Endothelial cell of umbilical vein (primary cell): ENCODE measurements around the gene PNPLA2. TPM values are rescaled to one million over a fixed set of nuclear protein-coding genes. Genes with fewer than 3 reads are reported as not detected.

Experiments
- BruUV-seq: library from RNA; stranded (reverse); fragments of 400-500 nt; replicated peaks from 2 replicates; lab custom pipeline; 2021; lab: Mats Ljungman, UMichigan
- CTCF ChIA-PET: fragments of 300-600, 350-600 bp; sonication (Branson Sonifier 250); formaldehyde crosslinking; loops from one replicate; lab custom pipeline; 2021; ENCODE audit warnings: antibody characterized with exemption, inconsistent platforms; lab: Charles Lee
- POLR2A ChIA-PET: fragments of 300-600, 350-600 bp; sonication (Branson Sonifier 250); formaldehyde crosslinking; loops from one replicate; lab custom pipeline; 2021; ENCODE audit warnings: antibody characterized with exemption, inconsistent platforms; lab: Charles Lee
- DNase-seq: peaks from one replicate; pipeline ENCODE4 v3.0.0-alpha.2; 2011; ENCODE audit warnings: low read depth, low spot score
- FAIRE-seq: peaks from 2 replicates; lab custom pipeline; 2011; peaks lifted over from hg19 to GRCh38; lab: Jason Lieb, UNC
- H2AFZ ChIP-seq: 2 replicates; pipeline ENCODE4 v1.6.0; 2012; ENCODE audit warnings: low read depth, low read length, control low read depth, inconsistent platforms
- H3K27ac ChIP-seq: 2 replicates; pipeline ENCODE4 v1.5.1; 2011; ENCODE audit warnings: low read depth, mild to moderate bottlenecking, control low read depth, low read length, moderate library complexity; ENCODE audit not compliant: insufficient read depth
- H3K27me3 ChIP-seq, 2 experiments: 2 replicates each; pipeline versions ENCODE4 v1.6.0 to v1.6.1; 2011; ENCODE audit warnings: low read length in 2 of 2, mixed read lengths in 1 of 2; ENCODE audit not compliant: control insufficient read depth in 2 of 2, insufficient read depth in 2 of 2
- H3K36me3 ChIP-seq, 2 experiments: 2 replicates in 1 of 2; 3 replicates in 1 of 2; pipeline ENCODE4 v1.5.1; 2011; ENCODE audit warnings: low read length in 2 of 2, mild to moderate bottlenecking in 1 of 2, moderate library complexity in 1 of 2; ENCODE audit not compliant: control insufficient read depth in 2 of 2, insufficient read depth in 2 of 2; ENCODE audit errors: extremely low read depth in 1 of 2
- H3K4me1 ChIP-seq: 3 replicates; pipeline ENCODE4 v1.5.1; 2011; ENCODE audit warnings: mild to moderate bottlenecking, low read length; ENCODE audit not compliant: control insufficient read depth, insufficient read depth; ENCODE audit errors: extremely low read depth
- H3K4me2 ChIP-seq: 2 replicates; pipeline ENCODE4 v1.6.1; 2011; ENCODE audit warnings: low read length, control low read depth, mixed read lengths; ENCODE audit not compliant: insufficient read depth
- H3K4me3 ChIP-seq, 3 experiments: fragments of 200-600 bp in 1 of 3; sonication (generic), shearing (Covaris generic) in 1 of 3; replicated peaks in 1 of 3; 2 replicates each; pipeline ENCODE4 v1.5.1; 2011 to 2016; ENCODE audit warnings: control low read depth in 3 of 3, low read length in 3 of 3, mild to moderate bottlenecking in 2 of 3, inconsistent platforms in 1 of 3, low read depth in 1 of 3, moderate library complexity in 1 of 3; ENCODE audit not compliant: insufficient read depth in 1 of 3
- H3K79me2 ChIP-seq: 2 replicates; pipeline ENCODE4 v1.6.0; 2012; ENCODE audit warnings: low read length, inconsistent platforms; ENCODE audit not compliant: control insufficient read depth, insufficient read depth
- H3K9ac ChIP-seq: replicated peaks from 2 replicates; pipeline ENCODE3; 2011; ENCODE audit warnings: low read length, control low read depth; ENCODE audit not compliant: insufficient read depth; ENCODE audit errors: extremely low read depth
- H3K9me1 ChIP-seq: replicated peaks from 3 replicates; pipeline ENCODE4 v1.6.0; 2011; ENCODE audit warnings: mild to moderate bottlenecking, low read length; ENCODE audit not compliant: control insufficient read depth, insufficient read depth; ENCODE audit errors: extremely low read depth
- H3K9me3 ChIP-seq: replicated peaks from 2 replicates; pipeline ENCODE4 v1.5.1; 2012; ENCODE audit warnings: low read length, inconsistent platforms; ENCODE audit not compliant: control insufficient read depth, insufficient read depth
- H4K20me1 ChIP-seq: replicated peaks from 2 replicates; pipeline ENCODE3; 2011; ENCODE audit warnings: mild to moderate bottlenecking, low read length; ENCODE audit not compliant: control insufficient read depth, insufficient read depth; ENCODE audit errors: extremely low read depth
- CTCF ChIP-seq, 2 donors: IDR thresholded peaks; 1 replicate in 1 of 2; 2 replicates in 1 of 2; pipeline ENCODE4 v1.5.1; 2011; ENCODE audit warnings: low read length in 2 of 2, mild to moderate bottlenecking in 2 of 2, moderate library complexity in 2 of 2, control low read depth in 1 of 2, inconsistent platforms in 1 of 2, low read depth in 1 of 2; ENCODE audit not compliant: insufficient read depth in 1 of 2; ENCODE audit errors: extremely low read depth in 1 of 2
- EZH2 ChIP-seq: IDR thresholded peaks from 2 replicates; pipeline ENCODE4 v1.6.1; 2012; ENCODE audit warnings: borderline replicate concordance, low read depth, mild to moderate bottlenecking, moderate library complexity, low read length, inconsistent platforms; ENCODE audit not compliant: severe bottlenecking
- FOS ChIP-seq: IDR thresholded peaks from 2 replicates; pipeline ENCODE4 v1.6.1; 2011; ENCODE audit warnings: mild to moderate bottlenecking, low read length, moderate library complexity, borderline replicate concordance; ENCODE audit not compliant: insufficient read depth
- GATA2 ChIP-seq: IDR thresholded peaks from 2 replicates; pipeline ENCODE4 v1.7.0; 2011; ENCODE audit warnings: low read depth, mild to moderate bottlenecking, moderate library complexity, mixed read lengths, low read length; ENCODE audit not compliant: insufficient read length, insufficient read depth
- JUN ChIP-seq: IDR thresholded peaks from 2 replicates; pipeline ENCODE4 v1.6.1; 2011; ENCODE audit warnings: borderline replicate concordance, low read depth; ENCODE audit not compliant: insufficient read length, insufficient read depth
- MAX ChIP-seq: IDR thresholded peaks from 2 replicates; pipeline ENCODE4 v1.6.1; 2011; ENCODE audit not compliant: insufficient read depth, insufficient read length
- MYC ChIP-seq: IDR thresholded peaks from one replicate; pipeline ENCODE4 v1.6.1; 2011; ENCODE audit warnings: mild to moderate bottlenecking, low read depth, low read length
- POLR2A ChIP-seq: IDR thresholded peaks from 2 replicates; pipeline ENCODE4 v1.6.1; 2012; ENCODE audit warnings: low read depth, mild to moderate bottlenecking, control low read depth, low read length
- POLR2AphosphoS5 ChIP-seq: IDR thresholded peaks from 2 replicates; pipeline ENCODE4 v1.6.1; 2012; ENCODE audit warnings: low read depth, mild to moderate bottlenecking, control low read depth, low read length, moderate library complexity; ENCODE audit not compliant: insufficient read depth
- dilution Hi-C: fragments of 300-500 bp; cut with MboI; formaldehyde crosslinking; loops from one replicate; pipeline ENCODE4 v1.15.0; 2019; ENCODE audit warnings: low sequenced_read_pairs; ENCODE audit not compliant: extremely low pct_ligation_motif_present
- intact Hi-C: fragments of 100-400 bp; cut with micrococcal nuclease; formaldehyde crosslinking; loops from one replicate; pipeline ENCODE4 v1.10.0; 2022
- polyA plus RNA-seq, 4 experiments: library from polyadenylated mRNA; depleted of rRNA in 3 of 4; stranded (reverse) in 3 of 4; unstranded in 1 of 4; fragments of >200 nt; gene quantifications; 2 replicates each; pipeline versions ENCODE4 v1.2.1 to v1.2.3, GENCODE V29; 2011 to 2012; ENCODE audit warnings: missing spikeins in 1 of 4
- total RNA-seq: library from RNA; stranded (reverse); gene quantifications from 2 replicates; pipeline ENCODE4 v1.2.3, GENCODE V29; 2021

Gene PNPLA2
- total and polyA plus RNA-seq, 2 donors (not counting 3 experiments of a cell fraction or from before 2014, with no cell fraction given): 73.1 to 75.6 TPM

- Histone ChIP-seq H4K20me1 (no peaks in the 10 kb centered on the region), H3K9me1 (no peaks in the 10 kb centered on the region), H3K27ac (no peak overlapping the region), H3K27me3 (no peaks in the 10 kb centered on the region), H3K79me2 (peaks cover 59% of the 10 kb centered on the region), H3K36me3 (peaks cover 25 to 43% of the 10 kb centered on the region in 2 experiments), H3K4me1 (peaks cover 36% of the 10 kb centered on the region), H3K4me3 (no peak overlapping the region), H3K4me2 (no peak overlapping the region), H3K9me3 (no peaks in the 10 kb centered on the region), H3K9ac (no peak overlapping the region), H2AFZ (no peak overlapping the region)
- DNase-seq (no peak), FAIRE-seq (no peak)
- ChIA-PET CTCF (interaction anchor here (1.1 kb wide), 1 partner anchor 214 kb away, joined by 3 read pairs; no protein-coding TSS in a partner anchor), POLR2A (no interaction called here)
- no peak for TF ChIP-seq GATA2
- TF ChIP-seq POLR2AphosphoS5: no peak
- no peak for TF ChIP-seq MAX
- TF ChIP-seq FOS: no peak
- no peak for TF ChIP-seq EZH2
- TF ChIP-seq JUN: no peak
- no peak for TF ChIP-seq MYC
- TF ChIP-seq POLR2A: no peak
- no peak for TF ChIP-seq CTCF (IDR thresholded peaks at IDR 0.05; ENCODE audit: extremely low read depth in 1 of 2, insufficient read depth in 1 of 2, low read depth in 1 of 2, low read length in 2 of 2)
- dilution Hi-C loops (no loop called here), intact Hi-C loops (no loop called here)
- no TSS peak for BruUV-seq
Observed at GRCh38 chr11:836274-836673, 17.6 kb downstream of the PNPLA2 start.
